H1 (cell line): Measurements from ENCODE around the gene CELF5. TPM values are rescaled to one million over a fixed set of nuclear protein-coding genes. Genes with fewer than 3 reads are reported as not detected.

Experiments
- CBX8 ChIP-seq: fragments of 300-800, 300-1000 bp; sonication (generic); IDR thresholded peaks from 2 replicates; pipeline ENCODE4 v1.7.1; 2016; ENCODE audit warnings: low read depth, low read length, borderline replicate concordance
- CHD7 ChIP-seq: fragments of 300-600 bp; sonication (generic); IDR thresholded peaks from 2 replicates; pipeline ENCODE4 v1.7.1; 2012; ENCODE audit warnings: low read length, moderate library complexity, mild to moderate bottlenecking, inconsistent platforms; ENCODE audit not compliant: insufficient replicate concordance
- SUZ12 ChIP-seq: fragments of 200-600 bp; sonication (generic); IDR thresholded peaks from 2 replicates; pipeline ENCODE4 v1.6.1; 2012; ENCODE audit warnings: mild to moderate bottlenecking, inconsistent platforms, low read length, moderate library complexity, mixed read lengths
- TCF12 ChIP-seq: IDR thresholded peaks from 2 replicates; pipeline ENCODE4 v1.6.1; 2011; ENCODE audit warnings: low read depth, mild to moderate bottlenecking, low read length
- polyA plus RNA-seq, 7 experiments: library from polyadenylated mRNA; depleted of rRNA in 3 of 7; stranded (reverse) in 5 of 7; unstranded in 2 of 7; fragments of >200 nt in 5 of 7; fragments of 200-250 nt in 2 of 7; gene quantifications; 1 replicate in 5 of 7; 2 replicates in 1 of 7; 4 replicates in 1 of 7; pipeline versions ENCODE4 v1.2.1 to v1.2.3, GENCODE V29; 2011 to 2013; ENCODE audit warnings: missing spikeins in 2 of 7, mixed read lengths in 2 of 7
- total RNA-seq: library from RNA; stranded (reverse); fragmentation: NEBNext Ultra II Directional; extraction: Animal tissue kit (Norgen Biotek cat#: 25700); gene quantifications from 2 replicates; pipeline ENCODE4 v1.2.1, GENCODE V29; 2021

The CELF5 gene
- total and polyA plus RNA-seq, 2 of the 8 experiments (the other 6 are each of a cell fraction or from before 2014, with no cell fraction given): 9.8 to 15.0 TPM

GRCh38 chr19:3281026-3281425 lies 56.6 kb downstream of the CELF5 start (continued):
- TF ChIP-seq CHD7: no peak
- TF ChIP-seq TCF12: no peak
- no peak for TF ChIP-seq CBX8
- no peak for TF ChIP-seq SUZ12
